A549 (cell line): ENCODE measurements around the gene TMSB15C. TPM values are rescaled to one million over a fixed set of nuclear protein-coding genes. Genes with fewer than 3 reads are reported as not detected.
"Not testable (repeated sequence)": the region's sequence is repeated elsewhere in the genome, so short reads cannot be mapped to it uniquely, and the experiment has no call there.

Experiments used
- ATAC-seq, 2 experiments: fragments of 200-7000 bp in 1 of 2; fragments of >200 bp in 1 of 2; cut with Nextera tagmentation in 1 of 2; cut with Tn5 transposase in 1 of 2; 3 replicates each; pipeline versions ENCODE4 v1.8.0 to v1.9.1; 2018 to 2020; ENCODE audit warnings: mild to moderate bottlenecking in 1 of 2, moderate library complexity in 1 of 2
- CTCF ChIA-PET: fragments of 300-600 bp; sonication (Branson Sonifier 250); formaldehyde crosslinking; extraction: SDS; loops from one replicate; lab custom pipeline; 2021; ENCODE audit warnings: antibody characterized with exemption, inconsistent platforms; lab: Yijun Ruan, JAX
- POLR2A ChIA-PET: fragments of 350-600 bp; formaldehyde crosslinking; extraction: SDS; loops from one replicate; lab custom pipeline; 2021; ENCODE audit warnings: antibody characterized with exemption, inconsistent platforms; lab: Yijun Ruan, JAX
- DNase-seq, 2 experiments: peaks; one replicate each; pipeline versions ENCODE4 v3.0.0 to v3.0.0-alpha.2; 2011 to 2016; ENCODE audit warnings: low read depth in 1 of 2, low spot score in 1 of 2
- FAIRE-seq: peaks from 2 replicates; lab custom pipeline; 2011; peaks lifted over from hg19 to GRCh38; lab: Jason Lieb, UNC
- H3K27ac ChIP-seq, 2 experiments: fragments of >200 bp; sonication (Bioruptor Twin); formaldehyde crosslinking; 3 replicates each; pipeline ENCODE4 v1.5.1; 2016 to 2017
- H3K4me1 ChIP-seq: fragments of >200 bp; sonication (Bioruptor Twin); formaldehyde crosslinking; 3 replicates; pipeline ENCODE4 v1.6.1; 2016
- H3K4me2 ChIP-seq: fragments of >200 bp; sonication (Bioruptor Twin); formaldehyde crosslinking; 3 replicates; pipeline ENCODE4 v1.6.1; 2016
- H3K4me3 ChIP-seq: fragments of >200 bp; sonication (Bioruptor Twin); formaldehyde crosslinking; 3 replicates; pipeline ENCODE4 v1.5.1; 2016
- H3K9me3 ChIP-seq: fragments of >200 bp; sonication (Bioruptor Twin); formaldehyde crosslinking; 3 replicates; pipeline ENCODE4 v1.6.1; 2016
- BCL3 ChIP-seq: fragments of >200 bp; sonication (Bioruptor Twin); formaldehyde crosslinking; IDR thresholded peaks from 3 replicates; pipeline ENCODE4 v1.6.1; 2016
- CHD2 ChIP-seq: fragments of 150-350 bp; IDR thresholded peaks from 2 replicates; pipeline ENCODE4 v1.6.1; 2014; ENCODE audit warnings: low read length; ENCODE audit not compliant: partially characterized antibody
- CHD4 ChIP-seq: fragments of 200-600 bp; sonication (generic); IDR thresholded peaks from 2 replicates; pipeline ENCODE4 v1.6.1; 2016; ENCODE audit warnings: antibody characterized with exemption, mild to moderate bottlenecking, borderline replicate concordance
- EP300 ChIP-seq, 2 experiments: fragments of >200 bp; sonication (Bioruptor Twin); formaldehyde crosslinking; IDR thresholded peaks; 2 replicates in 1 of 2; 3 replicates in 1 of 2; pipeline ENCODE4 v1.6.1; 2016 to 2017
- ESRRA ChIP-seq: fragments of 150-350 bp; IDR thresholded peaks from 2 replicates; pipeline ENCODE4 v1.6.1; 2014; ENCODE audit warnings: mild to moderate bottlenecking, low read length, borderline replicate concordance
- FOSL2 ChIP-seq, 2 experiments: fragments of 450-650 bp in 1 of 2; fragments of >200 bp in 1 of 2; sonication (Bioruptor Twin) in 1 of 2; formaldehyde crosslinking; IDR thresholded peaks; 2 replicates each; pipeline versions ENCODE4 v1.5.0 to v1.6.1; 2016 to 2020; ENCODE audit warnings: mild to moderate bottlenecking in 1 of 2, moderate library complexity in 1 of 2
- FOXS1 ChIP-seq: fragments of 250-450 bp; sonication (Bioruptor Pico); IDR thresholded peaks from 2 replicates; pipeline ENCODE4 v1.5.0; 2020; ENCODE audit warnings: mild to moderate bottlenecking, moderate library complexity
- KDM5A ChIP-seq: fragments of 200-600 bp; sonication (generic); IDR thresholded peaks from 2 replicates; pipeline ENCODE4 v1.6.1; 2016; ENCODE audit warnings: antibody characterized with exemption, mild to moderate bottlenecking
- MAX ChIP-seq: IDR thresholded peaks from 2 replicates; pipeline ENCODE4 v1.6.1; 2012
- MYC ChIP-seq: IDR thresholded peaks from 2 replicates; pipeline ENCODE4 v1.6.1; 2012; ENCODE audit warnings: mild to moderate bottlenecking, inconsistent platforms, low read length, improper control_type of control experiment, borderline replicate concordance
- NPAS2 ChIP-seq: fragments of 250-450 bp; sonication (Bioruptor Pico); IDR thresholded peaks from 2 replicates; pipeline ENCODE4 v1.8.0; 2022; ENCODE audit warnings: mild to moderate bottlenecking, moderate library complexity, borderline replicate concordance
- PBX3 ChIP-seq: IDR thresholded peaks from 2 replicates; pipeline ENCODE4 v1.6.1; 2012
- POLR2AphosphoS2 ChIP-seq: conservative IDR thresholded peaks from 2 replicates; pipeline ENCODE4 v1.6.1; 2012; ENCODE audit warnings: low read length, improper control_type of control experiment, inconsistent platforms
- RAD21 ChIP-seq, 2 experiments: fragments of >200 bp in 1 of 2; sonication (Bioruptor Twin) in 1 of 2; formaldehyde crosslinking in 1 of 2; IDR thresholded peaks in 1 of 2; conservative IDR thresholded peaks in 1 of 2; 2 replicates in 1 of 2; 3 replicates in 1 of 2; pipeline ENCODE4 v1.6.1; 2012 to 2018; ENCODE audit warnings: inconsistent platforms in 1 of 2
- RARB ChIP-seq: fragments of 250-450 bp; sonication (Bioruptor Pico); IDR thresholded peaks from 2 replicates; pipeline ENCODE4 v1.8.0; 2021; ENCODE audit warnings: mild to moderate bottlenecking, moderate library complexity
- RFX5 ChIP-seq: fragments of 450-650 bp; IDR thresholded peaks from 2 replicates; pipeline ENCODE4 v1.7.1; 2014; ENCODE audit warnings: antibody characterized with exemption, mild to moderate bottlenecking, moderate library complexity
- SMC3 ChIP-seq: fragments of >200 bp; sonication (Bioruptor Twin); formaldehyde crosslinking; IDR thresholded peaks from 3 replicates; pipeline ENCODE4 v1.6.1; 2018; ENCODE audit warnings: inconsistent platforms
- SREBF2 ChIP-seq: fragments of 450-650 bp; IDR thresholded peaks from 2 replicates; pipeline ENCODE4 v1.6.1; 2014; ENCODE audit warnings: mild to moderate bottlenecking, moderate library complexity
- ZC3H11A ChIP-seq: fragments of 450-650 bp; IDR thresholded peaks from 2 replicates; pipeline ENCODE4 v1.6.1; 2014; ENCODE audit warnings: antibody characterized with exemption, mild to moderate bottlenecking
- ZNF302 ChIP-seq: fragments of 250-450 bp; sonication (Bioruptor Pico); IDR thresholded peaks from 2 replicates; pipeline ENCODE4 v1.9.0; 2021; ENCODE audit warnings: inconsistent platforms, mild to moderate bottlenecking, moderate library complexity
- ZSCAN20 ChIP-seq: fragments of 250-450 bp; sonication (Bioruptor Pico); IDR thresholded peaks from 2 replicates; pipeline ENCODE4 v1.8.0; 2022; ENCODE audit warnings: mild to moderate bottlenecking, moderate library complexity
- WGBS: methylation state at CpG from one replicate; pipeline ENCODE4 v1.1.6; 2017; ENCODE audit errors: missing lambda C conversion rate; 5-methylcytosine and 5-hydroxymethylcytosine counted together
- polyA minus RNA-seq: library from RNA; depleted of rRNA, polyadenylated mRNA; stranded (reverse); fragments of >200 nt; gene quantifications from 2 replicates; pipeline ENCODE4 v1.2.3, GENCODE V29; 2011; rRNA and poly(A)+ RNA removed
- polyA plus RNA-seq, 4 experiments: library from polyadenylated mRNA; depleted of rRNA in 3 of 4; stranded (reverse); fragments of >200 nt; fragmentation: RNase III in 1 of 4; extraction: RNeasy Plus Mini Kit Qiagen cat#74134 plus additional on column Dnase treatment in 1 of 4; gene quantifications; 2 replicates in 3 of 4; 3 replicates in 1 of 4; pipeline ENCODE4 v1.2.3, GENCODE V29; 2011 to 2017
- TF ChIP-seq, protein P1 (sequence below): fragments of 250-450 bp; sonication (Bioruptor Pico); IDR thresholded peaks from 2 replicates; pipeline ENCODE4 v1.5.0; 2020; ENCODE audit warnings: low read depth, mild to moderate bottlenecking, moderate library complexity
- TF ChIP-seq, protein P2 (sequence below): fragments of >200 bp; sonication (Bioruptor Twin); formaldehyde crosslinking; IDR thresholded peaks from 3 replicates; pipeline ENCODE4 v1.5.1; 2016

Gene TMSB15C
- polyA plus RNA-seq (2011; rRNA removed): 0.81 and 1.1 TPM in 2 replicates
- polyA plus RNA-seq (2012; cell fraction: cytosol; rRNA removed): 0.17 and 0.22 TPM in 2 replicates
- polyA plus RNA-seq (2012; cell fraction: nucleus; rRNA removed): 0.35 and 0.42 TPM in 2 replicates
- 0.58 to 0.96 TPM (median 0.79 TPM) in 3 replicates for polyA plus RNA-seq (2017; fragmentation: RNase III; extraction: RNeasy Plus Mini Kit Qiagen cat#74134 plus additional on column Dnase treatment)
- polyA minus RNA-seq: 0.15 and 0.25 TPM in 2 replicates

DNA sequence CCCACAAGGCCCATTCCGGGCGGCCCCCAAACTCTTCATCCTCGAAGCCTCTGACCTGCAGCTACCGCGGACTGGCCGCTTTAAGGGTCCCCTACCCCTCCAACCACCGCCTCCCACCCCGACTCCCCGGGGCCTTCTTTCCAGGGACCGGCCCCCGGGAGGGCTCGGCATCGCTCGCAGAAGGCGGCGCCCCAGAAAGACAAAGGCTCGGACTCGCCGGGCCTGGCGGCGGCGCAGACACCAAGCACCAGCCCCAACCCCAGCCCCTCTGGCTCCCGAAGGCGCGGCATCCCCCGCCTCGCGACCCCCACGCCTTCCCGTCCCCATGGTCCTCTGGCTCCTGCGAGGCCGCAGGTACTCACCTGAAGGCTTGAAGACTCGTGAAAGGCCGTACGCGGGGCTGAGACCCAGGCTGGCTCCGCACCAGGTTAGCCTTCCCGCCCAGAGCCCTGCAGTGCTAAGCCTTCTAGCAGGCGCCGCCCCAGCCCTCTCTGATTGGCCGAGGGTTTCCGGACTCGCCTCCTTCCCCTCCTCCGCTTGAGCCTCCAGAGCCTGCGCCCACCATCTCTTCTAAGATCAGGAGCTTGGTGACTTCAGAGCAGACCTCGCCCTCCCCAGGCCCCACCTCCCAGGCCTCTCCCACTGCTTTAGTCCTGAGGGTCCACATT, at the start of gene TMSB15C:
TMSB15C (minus strand) TSS at position 459 of the 668 bp plus-strand sequence.
- DNase-seq, POLR2A ChIA-PET, FAIRE-seq, H3K4me2 ChIP-seq, H3K4me1 ChIP-seq, H3K27ac ChIP-seq, H3K4me3 ChIP-seq, CTCF ChIA-PET, H3K9me3 ChIP-seq: not testable (repeated sequence)
- no CpG with 5 or more reads among the region's 46 CpGs for WGBS
- ATAC-seq: peak; percentile 95 to 100; a peak in 5 of 6 replicates

GRCh38 chrX:104122829-104123228, 46.8 kb upstream of the TMSB15C start:
- ATAC-seq (no peak), FAIRE-seq (no peak)
- POLR2A ChIA-PET: no interaction called here
- TF ChIP-seq, protein P1, sequence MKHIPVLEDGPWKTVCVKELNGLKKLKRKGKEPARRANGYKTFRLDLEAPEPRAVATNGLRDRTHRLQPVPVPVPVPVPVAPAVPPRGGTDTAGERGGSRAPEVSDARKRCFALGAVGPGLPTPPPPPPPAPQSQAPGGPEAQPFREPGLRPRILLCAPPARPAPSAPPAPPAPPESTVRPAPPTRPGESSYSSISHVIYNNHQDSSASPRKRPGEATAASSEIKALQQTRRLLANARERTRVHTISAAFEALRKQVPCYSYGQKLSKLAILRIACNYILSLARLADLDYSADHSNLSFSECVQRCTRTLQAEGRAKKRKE: no peak
- no peak for TF ChIP-seq CHD2
- no peak for TF ChIP-seq FOXS1 (CRISPR knock-in tag)
- no peak for TF ChIP-seq ZSCAN20 (CRISPR knock-in tag)
- no peak for TF ChIP-seq SMC3
- no peak for TF ChIP-seq POLR2AphosphoS2
- TF ChIP-seq, all 56 proteins: peak for 0
- Histone ChIP-seq H3K4me1 (no peaks in the 10 kb centered on the region), H3K27ac (no peak overlapping the region), H3K9me3 (no peaks in the 10 kb centered on the region), H3K4me3 (no peak overlapping the region), H3K4me2 (no peak overlapping the region)
- CTCF ChIA-PET: interaction anchor here (0.6 to 2.5 kb wide), 2 partner anchors 14 to 634 kb away, joined by 4 to 7 read pairs; no protein-coding TSS in a partner anchor
- WGBS: 87% methylated on average over 5 of the region's 5 CpGs
- DNase-seq: no peak

DNA sequence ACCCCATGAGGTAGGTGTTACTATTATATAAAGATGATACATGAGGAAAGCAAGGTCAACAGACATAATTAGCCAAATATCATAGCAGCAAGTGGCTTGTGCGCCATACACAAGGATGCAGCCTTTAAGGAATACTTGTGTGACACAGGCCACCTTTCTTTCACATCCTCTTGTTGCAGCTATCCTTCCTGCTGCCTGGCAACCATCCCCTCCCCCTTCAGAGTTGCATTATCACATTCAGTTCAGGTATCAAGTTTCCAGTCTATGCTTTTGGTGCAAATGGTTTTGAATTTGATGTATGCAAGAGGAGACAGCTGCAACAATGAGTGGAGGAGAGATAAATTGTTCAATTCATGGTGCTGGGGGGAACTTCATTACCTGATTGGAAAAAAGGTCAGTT, 42.7 kb upstream of the TMSB15C start:
- ATAC-seq (no peak), DNase-seq (no peak), FAIRE-seq (no peak)
- Histone ChIP-seq H3K27ac (no peak overlapping the region), H3K9me3 (no peaks in the 10 kb centered on the region), H3K4me1 (no peaks in the 10 kb centered on the region), H3K4me2 (no peak overlapping the region), H3K4me3 (no peak overlapping the region)
- TF ChIP-seq POLR2AphosphoS2 (no peak), ZNF302 (no peak), ZSCAN20 (CRISPR knock-in tag) (no peak), CHD2 (no peak), FOSL2 (IDR thresholded peaks at IDR 0.05) (no peak), FOSL2 (CRISPR knock-in tag; IDR thresholded peaks at IDR 0.05) (no peak), ESRRA (no peak), NPAS2 (no peak), PBX3 (no peak), RARB (CRISPR knock-in tag) (no peak), BCL3 (no peak), MYC (no peak), KDM5A (no peak), ZC3H11A (no peak), SREBF2 (no peak), MAX (no peak), CHD4 (no peak), EP300 (IDR thresholded peaks at IDR 0.05) (no peak), RAD21 (conservative IDR thresholded peaks at IDR 0.05 in 1 of 2, IDR thresholded peaks at IDR 0.05 in 1 of 2) (no peak), RFX5 (no peak)
- TF ChIP-seq, protein P2, sequence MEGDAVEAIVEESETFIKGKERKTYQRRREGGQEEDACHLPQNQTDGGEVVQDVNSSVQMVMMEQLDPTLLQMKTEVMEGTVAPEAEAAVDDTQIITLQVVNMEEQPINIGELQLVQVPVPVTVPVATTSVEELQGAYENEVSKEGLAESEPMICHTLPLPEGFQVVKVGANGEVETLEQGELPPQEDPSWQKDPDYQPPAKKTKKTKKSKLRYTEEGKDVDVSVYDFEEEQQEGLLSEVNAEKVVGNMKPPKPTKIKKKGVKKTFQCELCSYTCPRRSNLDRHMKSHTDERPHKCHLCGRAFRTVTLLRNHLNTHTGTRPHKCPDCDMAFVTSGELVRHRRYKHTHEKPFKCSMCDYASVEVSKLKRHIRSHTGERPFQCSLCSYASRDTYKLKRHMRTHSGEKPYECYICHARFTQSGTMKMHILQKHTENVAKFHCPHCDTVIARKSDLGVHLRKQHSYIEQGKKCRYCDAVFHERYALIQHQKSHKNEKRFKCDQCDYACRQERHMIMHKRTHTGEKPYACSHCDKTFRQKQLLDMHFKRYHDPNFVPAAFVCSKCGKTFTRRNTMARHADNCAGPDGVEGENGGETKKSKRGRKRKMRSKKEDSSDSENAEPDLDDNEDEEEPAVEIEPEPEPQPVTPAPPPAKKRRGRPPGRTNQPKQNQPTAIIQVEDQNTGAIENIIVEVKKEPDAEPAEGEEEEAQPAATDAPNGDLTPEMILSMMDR: no peak
- ChIA-PET POLR2A (no interaction called here), CTCF (interaction anchor here (2.2 kb wide), 1 partner anchor 22 kb away, joined by 5 read pairs; no protein-coding TSS in a partner anchor)
- WGBS: 91% methylated on average over 1 of the region's 1 CpG
